Breast epithelium (tissue), 4 donors: ENCODE measurements around the gene ARL6IP6. TPM values are rescaled to one million over a fixed set of nuclear protein-coding genes. Genes with fewer than 3 reads are reported as not detected.

Experiments
- DNase-seq, 2 donors: peaks; one replicate each; pipeline ENCODE4 v3.0.0-alpha.2; 2019; ENCODE audit warnings: low spot score in 2 of 2
- H3K27ac ChIP-seq, 2 donors: fragments of 200-600 bp; sonication (generic) in 1 of 2; one replicate each; pipeline ENCODE4 v1.5.1; 2016 to 2019; ENCODE audit warnings: mild to moderate bottlenecking in 1 of 2
- H3K27me3 ChIP-seq, 2 donors: fragments of 200-600 bp; sonication (generic) in 1 of 2; one replicate each; pipeline versions ENCODE4 v1.5.1 to v1.6.0; 2017 to 2019; ENCODE audit warnings: control low read depth in 1 of 2, mild to moderate bottlenecking in 1 of 2
- H3K36me3 ChIP-seq: fragments of 200-600 bp; one replicate; pipeline ENCODE4 v1.5.1; 2019
- H3K4me1 ChIP-seq, 2 donors: fragments of 200-600 bp; sonication (generic); one replicate each; pipeline ENCODE4 v1.5.1; 2016 to 2019; ENCODE audit warnings: control low read depth in 1 of 2
- H3K4me3 ChIP-seq, 3 donors: fragments of 200-600 bp; sonication (generic); 1 replicate in 2 of 3; 2 replicates in 1 of 3; pipeline ENCODE4 v1.5.1; 2016 to 2019; ENCODE audit warnings: mild to moderate bottlenecking in 3 of 3, moderate library complexity in 2 of 3
- H3K9me3 ChIP-seq, 2 donors: fragments of 200-600 bp; sonication (generic) in 1 of 2; one replicate each; pipeline ENCODE4 v1.5.1; 2016 to 2019; ENCODE audit warnings: control low read depth in 1 of 2
- POLR2A ChIP-seq: fragments of 450-650 bp; IDR thresholded peaks from one replicate; pipeline ENCODE4 v1.6.1; 2016; ENCODE audit warnings: antibody characterized with exemption, mild to moderate bottlenecking, moderate library complexity
- POLR2AphosphoS5 ChIP-seq, 3 donors: sonication (generic); formaldehyde crosslinking; IDR thresholded peaks; one replicate each; pipeline ENCODE4 v1.6.1; 2017; ENCODE audit warnings: antibody characterized with exemption in 3 of 3
- intact Hi-C: fragments of 100-400 bp; cut with DNase I; formaldehyde crosslinking; loops from one replicate; pipeline ENCODE4 v1.15.1; 2023; ENCODE audit warnings: low total_unique reads
- total RNA-seq, 3 donors: library from RNA; depleted of rRNA; stranded (reverse); fragments of >200 nt; gene quantifications; one replicate each; pipeline ENCODE4 v1.1.0, GENCODE V29; 2016
- TF ChIP-seq, protein P1 (sequence below), 3 donors: fragments of 450-650 bp; IDR thresholded peaks; one replicate each; pipeline ENCODE4 v1.5.1; 2016 to 2017; ENCODE audit warnings: antibody characterized with exemption in 3 of 3, mild to moderate bottlenecking in 3 of 3, moderate library complexity in 3 of 3

The ARL6IP6 gene
- total RNA-seq, 3 donors from 2014 or later: 16.6 to 28.4 (median 25.9) TPM

DNA sequence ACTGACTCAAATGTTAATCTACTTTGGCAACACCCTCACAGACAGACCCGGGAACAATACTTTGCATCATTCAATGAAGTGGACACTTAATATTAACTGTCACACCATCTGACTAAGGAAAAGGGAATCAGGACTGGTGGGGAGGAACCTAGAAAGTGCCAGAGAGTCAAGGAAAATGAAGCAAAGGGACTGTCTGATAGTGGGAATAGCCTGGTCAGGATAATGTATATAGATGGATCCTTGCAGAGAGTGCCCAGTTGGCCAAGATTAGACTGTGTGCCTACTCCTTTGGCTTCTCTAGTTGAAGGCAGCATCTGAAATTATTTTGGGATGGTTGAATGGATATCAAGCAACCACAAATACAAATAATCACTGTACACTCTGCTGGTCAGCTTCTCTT is 45.2 kb downstream of the ARL6IP6 start:
- H3K9me3 ChIP-seq: no peaks in the 10 kb centered on the region
- intact Hi-C loops: no loop called here
- no peaks in the 10 kb centered on the region for H3K27me3 ChIP-seq
- H3K36me3 ChIP-seq: no peaks in the 10 kb centered on the region
- no peaks in the 10 kb centered on the region for H3K4me1 ChIP-seq
- H3K27ac ChIP-seq: no peak overlapping the region
- TF ChIP-seq, protein P1, sequence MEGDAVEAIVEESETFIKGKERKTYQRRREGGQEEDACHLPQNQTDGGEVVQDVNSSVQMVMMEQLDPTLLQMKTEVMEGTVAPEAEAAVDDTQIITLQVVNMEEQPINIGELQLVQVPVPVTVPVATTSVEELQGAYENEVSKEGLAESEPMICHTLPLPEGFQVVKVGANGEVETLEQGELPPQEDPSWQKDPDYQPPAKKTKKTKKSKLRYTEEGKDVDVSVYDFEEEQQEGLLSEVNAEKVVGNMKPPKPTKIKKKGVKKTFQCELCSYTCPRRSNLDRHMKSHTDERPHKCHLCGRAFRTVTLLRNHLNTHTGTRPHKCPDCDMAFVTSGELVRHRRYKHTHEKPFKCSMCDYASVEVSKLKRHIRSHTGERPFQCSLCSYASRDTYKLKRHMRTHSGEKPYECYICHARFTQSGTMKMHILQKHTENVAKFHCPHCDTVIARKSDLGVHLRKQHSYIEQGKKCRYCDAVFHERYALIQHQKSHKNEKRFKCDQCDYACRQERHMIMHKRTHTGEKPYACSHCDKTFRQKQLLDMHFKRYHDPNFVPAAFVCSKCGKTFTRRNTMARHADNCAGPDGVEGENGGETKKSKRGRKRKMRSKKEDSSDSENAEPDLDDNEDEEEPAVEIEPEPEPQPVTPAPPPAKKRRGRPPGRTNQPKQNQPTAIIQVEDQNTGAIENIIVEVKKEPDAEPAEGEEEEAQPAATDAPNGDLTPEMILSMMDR (IDR thresholded peaks at IDR 0.05): no peak
- TF ChIP-seq POLR2AphosphoS5 (IDR thresholded peaks at IDR 0.05): no peak
- TF ChIP-seq POLR2A: no peak
- no peak overlapping the region for H3K4me3 ChIP-seq
- no peak for DNase-seq

DNA sequence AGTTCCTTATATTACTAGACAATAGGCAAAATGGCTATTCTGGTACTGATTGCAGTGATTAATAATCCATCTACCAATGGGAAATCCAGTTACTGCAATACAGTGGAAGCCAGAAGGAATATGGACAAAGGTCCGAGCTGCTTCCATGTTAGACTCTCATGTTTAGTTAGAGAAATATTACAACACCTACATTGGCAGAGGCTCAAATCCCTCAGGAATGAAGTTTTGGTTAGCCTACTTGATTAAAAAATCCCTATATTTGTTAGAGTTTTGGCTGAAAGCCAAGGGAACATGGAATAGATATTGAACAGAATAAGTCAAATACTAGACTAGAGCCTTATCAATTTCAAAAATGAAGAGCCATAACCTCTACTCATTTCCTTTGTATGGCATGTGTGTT is 48.5 kb downstream of the ARL6IP6 start:
- H3K4me3 ChIP-seq: no peak overlapping the region
- H3K36me3 ChIP-seq: no peaks in the 10 kb centered on the region
- intact Hi-C loops: no loop called here
- H3K27ac ChIP-seq: no peak overlapping the region
- H3K4me1 ChIP-seq: no peaks in the 10 kb centered on the region
- no peak for DNase-seq
- no peaks in the 10 kb centered on the region for H3K27me3 ChIP-seq
- TF ChIP-seq, protein P1 (IDR thresholded peaks at IDR 0.05): no peak
- TF ChIP-seq POLR2AphosphoS5 (IDR thresholded peaks at IDR 0.05) (no peak), POLR2A (no peak)
- H3K9me3 ChIP-seq: no peaks in the 10 kb centered on the region

DNA sequence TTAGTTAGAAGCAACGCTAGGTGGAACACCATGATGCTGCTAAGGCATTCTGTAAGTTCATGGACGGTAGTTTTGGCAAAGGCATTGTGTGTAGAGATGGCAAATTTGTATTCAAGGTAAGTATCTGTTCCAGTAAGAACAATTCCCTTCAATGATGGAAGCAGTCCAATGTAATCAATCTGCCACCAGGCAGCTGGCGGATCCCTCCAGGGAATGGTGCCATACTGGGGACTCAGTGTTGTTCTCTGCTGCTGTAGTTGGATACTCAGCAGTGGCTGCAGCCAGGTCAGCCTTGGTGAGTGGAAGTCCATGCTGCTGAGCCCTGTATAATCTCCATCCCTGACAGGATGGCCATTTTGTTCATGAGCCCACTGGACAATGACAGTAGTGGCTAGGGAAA is 62.8 kb downstream of the ARL6IP6 start:
- no peaks in the 10 kb centered on the region for H3K36me3 ChIP-seq
- H3K9me3 ChIP-seq: no peaks in the 10 kb centered on the region
- no peaks in the 10 kb centered on the region for H3K27me3 ChIP-seq
- intact Hi-C loops: no loop called here
- TF ChIP-seq, protein P1 (IDR thresholded peaks at IDR 0.05): no peak
- TF ChIP-seq POLR2AphosphoS5 (IDR thresholded peaks at IDR 0.05): no peak
- H3K27ac ChIP-seq: no peak overlapping the region
- no peak for DNase-seq
- H3K4me3 ChIP-seq: no peak overlapping the region
- H3K4me1 ChIP-seq: no peaks in the 10 kb centered on the region

DNA sequence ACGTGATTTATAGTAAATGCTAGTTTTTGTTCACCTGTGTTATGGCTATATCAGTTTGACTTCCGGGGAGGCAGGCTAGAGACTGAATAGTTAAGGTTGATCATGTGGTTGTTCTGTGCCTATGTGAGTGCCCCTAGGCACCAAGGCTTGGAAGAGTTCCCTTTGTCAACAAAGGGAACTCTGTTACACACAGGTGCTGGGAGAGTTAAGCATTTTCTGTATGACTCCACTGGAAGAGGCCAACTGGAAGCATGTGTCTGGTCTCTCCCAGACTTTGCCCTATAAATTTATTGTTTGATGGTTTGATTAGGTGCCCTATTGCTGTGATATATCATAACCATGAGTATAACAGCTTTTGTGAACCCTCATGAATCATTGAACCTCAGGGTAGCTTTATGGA is 63.8 kb downstream of the ARL6IP6 start:
- no peaks in the 10 kb centered on the region for H3K36me3 ChIP-seq
- H3K27ac ChIP-seq: no peak overlapping the region
- no peaks in the 10 kb centered on the region for H3K27me3 ChIP-seq
- H3K4me3 ChIP-seq: no peak overlapping the region
- no peaks in the 10 kb centered on the region for H3K9me3 ChIP-seq
- intact Hi-C loops: no loop called here
- no peaks in the 10 kb centered on the region for H3K4me1 ChIP-seq
- DNase-seq: no peak
- TF ChIP-seq POLR2AphosphoS5 (IDR thresholded peaks at IDR 0.05) (no peak), POLR2A (no peak)
- TF ChIP-seq, protein P1 (IDR thresholded peaks at IDR 0.05): no peak

DNA sequence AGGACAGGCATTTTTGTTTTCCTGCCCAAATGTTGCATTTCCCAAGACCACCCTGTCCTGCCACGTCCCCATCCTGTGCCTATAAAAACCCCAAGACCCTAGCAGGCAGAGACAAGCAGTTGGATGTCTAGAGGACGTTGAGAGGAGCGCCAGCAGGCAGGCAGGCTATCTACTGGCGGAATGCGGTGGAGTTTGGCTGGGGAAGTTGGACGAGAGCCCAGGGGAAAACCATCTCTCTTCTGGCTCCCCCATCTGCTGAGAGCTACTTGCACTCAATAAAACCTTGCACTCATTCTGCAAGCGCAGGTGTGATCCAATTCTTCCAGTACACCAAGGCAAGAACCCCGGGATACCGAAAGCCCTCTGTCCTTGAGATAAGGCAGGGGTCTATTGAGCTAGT is 72.5 kb downstream of the ARL6IP6 start:
- DNase-seq: no peak
- intact Hi-C loops: no loop called here
- Histone ChIP-seq H3K9me3 (no peaks in the 10 kb centered on the region), H3K4me1 (no peaks in the 10 kb centered on the region), H3K27me3 (no peaks in the 10 kb centered on the region), H3K36me3 (no peaks in the 10 kb centered on the region), H3K27ac (no peak overlapping the region), H3K4me3 (no peak overlapping the region)
- TF ChIP-seq, protein P1 (IDR thresholded peaks at IDR 0.05): no peak
- TF ChIP-seq POLR2A (no peak), POLR2AphosphoS5 (IDR thresholded peaks at IDR 0.05) (no peak)
